Measurements from ENCODE around the gene MCRS1. TPM values are rescaled to one million over a fixed set of nuclear protein-coding genes. Genes with fewer than 3 reads are reported as not detected.

Gene MCRS1
- total and polyA plus RNA-seq, 10 of the 15 experiments (the other 5 are each of a cell fraction or from before 2014, with no cell fraction given) = 34.3 to 82.8 (median 57.6) TPM

DNA sequence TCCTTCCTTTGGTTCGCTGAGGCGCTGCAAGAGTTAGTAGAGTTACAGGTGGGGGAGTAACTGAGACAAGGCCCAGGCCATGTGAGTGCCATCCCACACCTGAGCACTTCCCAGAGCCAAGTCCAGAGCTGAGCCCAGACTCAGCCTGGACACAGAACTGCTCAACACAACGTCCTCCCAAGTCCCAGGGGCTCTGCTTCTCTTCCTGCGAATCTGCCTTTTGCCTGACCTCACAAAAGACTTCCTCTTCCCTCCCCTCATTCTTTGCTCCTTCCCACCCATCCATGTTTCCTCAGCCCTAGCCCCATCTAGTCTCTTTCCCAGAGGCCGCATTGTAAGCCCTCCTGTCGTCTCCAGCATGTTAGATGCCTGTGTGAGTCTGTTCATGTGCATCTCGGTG, 16.6 kb upstream of the MCRS1 start:
- Histone ChIP-seq H3K27me3 (replicated peaks in 1 of 2; ENCODE audit: control insufficient read depth in 2 of 2, insufficient read depth in 2 of 2, low read length in 1 of 2) (no peaks in the 10 kb centered on the region), H3K36me3 (ENCODE audit: control insufficient read depth in 2 of 2, insufficient read depth in 2 of 2, low read length in 1 of 2) (peaks cover 0 to 3% of the 10 kb centered on the region in 2 experiments; a peak in 3 of 4 replicates), H4K20me1 (ENCODE audit: control insufficient read depth, insufficient read depth) (no peaks in the 10 kb centered on the region), H3K9me3 (replicated peaks; ENCODE audit: control insufficient read depth, insufficient read depth, low read length) (no peaks in the 10 kb centered on the region), H3K4me1 (ENCODE audit: control insufficient read depth, insufficient read depth, low read length) (peaks cover 17% of the 10 kb centered on the region), H3K9ac (ENCODE audit: control insufficient read depth, insufficient read depth, low read length) (no peak overlapping the region), H3K4me3 (no peak overlapping the region), H3K79me2 (ENCODE audit: control insufficient read depth, insufficient read depth, low read length) (no peaks in the 10 kb centered on the region), H3K4me2 (ENCODE audit: control insufficient read depth, insufficient read depth) (no peak overlapping the region), H2AFZ (ENCODE audit: control insufficient read depth, low read depth, low read length) (no peak overlapping the region), H3K27ac (ENCODE audit: control insufficient read depth, insufficient read depth) (no peak overlapping the region)
- BruUV-seq (replicated peaks) = no TSS peak
- CTCF ChIA-PET = interaction anchor here (0.6 to 8.7 kb wide), 4 partner anchors 17 to 225 kb away, joined by 3 to 145 read pairs (median 26); partner anchors contain the start of gene PRPF40B
- RAD21 ChIA-PET (ENCODE audit: unreplicated experiment) = interaction anchor here (1.1 kb wide), 1 partner anchor 38 kb away, joined by 5 read pairs; the partner anchor contains the start of gene PRPF40B
- ATAC-seq (no peak), FAIRE-seq (no peak), DNase-seq (ENCODE audit: low read depth, low spot score) (no peak)
- POLR2A ChIA-PET = no interaction called here
- TF ChIP-seq, protein P1, sequence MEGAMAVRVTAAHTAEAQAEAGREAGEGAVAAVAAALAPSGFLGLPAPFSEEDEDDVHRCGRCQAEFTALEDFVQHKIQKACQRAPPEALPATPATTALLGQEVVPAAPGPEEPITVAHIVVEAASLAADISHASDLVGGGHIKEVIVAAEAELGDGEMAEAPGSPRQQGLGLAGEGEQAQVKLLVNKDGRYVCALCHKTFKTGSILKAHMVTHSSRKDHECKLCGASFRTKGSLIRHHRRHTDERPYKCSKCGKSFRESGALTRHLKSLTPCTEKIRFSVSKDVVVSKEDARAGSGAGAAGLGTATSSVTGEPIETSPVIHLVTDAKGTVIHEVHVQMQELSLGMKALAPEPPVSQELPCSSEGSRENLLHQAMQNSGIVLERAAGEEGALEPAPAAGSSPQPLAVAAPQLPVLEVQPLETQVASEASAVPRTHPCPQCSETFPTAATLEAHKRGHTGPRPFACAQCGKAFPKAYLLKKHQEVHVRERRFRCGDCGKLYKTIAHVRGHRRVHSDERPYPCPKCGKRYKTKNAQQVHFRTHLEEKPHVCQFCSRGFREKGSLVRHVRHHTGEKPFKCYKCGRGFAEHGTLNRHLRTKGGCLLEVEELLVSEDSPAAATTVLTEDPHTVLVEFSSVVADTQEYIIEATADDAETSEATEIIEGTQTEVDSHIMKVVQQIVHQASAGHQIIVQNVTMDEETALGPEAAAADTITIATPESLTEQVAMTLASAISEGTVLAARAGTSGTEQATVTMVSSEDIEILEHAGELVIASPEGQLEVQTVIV (IDR thresholded peaks at IDR 0.05; ENCODE audit: borderline replicate concordance, partially characterized antibody) = no peak
- TF ChIP-seq PML (IDR thresholded peaks at IDR 0.05; ENCODE audit: low read length) (no peak), POLR2AphosphoS5 (IDR thresholded peaks at IDR 0.05; ENCODE audit: low read length) (no peak), GATAD2B (conservative IDR thresholded peaks at IDR 0.05; ENCODE audit: low read depth) (no peak), SMARCA5 (IDR thresholded peaks at IDR 0.05) (no peak), NBN (IDR thresholded peaks at IDR 0.05) (no peak), RCOR1 (conservative IDR thresholded peaks at IDR 0.05; ENCODE audit: low read depth, low read length) (no peak), CBX5 (IDR thresholded peaks at IDR 0.05; ENCODE audit: low read depth) (no peak)
- TF ChIP-seq, protein P2, sequence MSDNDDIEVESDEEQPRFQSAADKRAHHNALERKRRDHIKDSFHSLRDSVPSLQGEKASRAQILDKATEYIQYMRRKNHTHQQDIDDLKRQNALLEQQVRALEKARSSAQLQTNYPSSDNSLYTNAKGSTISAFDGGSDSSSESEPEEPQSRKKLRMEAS (IDR thresholded peaks at IDR 0.05; ENCODE audit: low read depth, low read length) = no peak
- TF ChIP-seq, protein P3, sequence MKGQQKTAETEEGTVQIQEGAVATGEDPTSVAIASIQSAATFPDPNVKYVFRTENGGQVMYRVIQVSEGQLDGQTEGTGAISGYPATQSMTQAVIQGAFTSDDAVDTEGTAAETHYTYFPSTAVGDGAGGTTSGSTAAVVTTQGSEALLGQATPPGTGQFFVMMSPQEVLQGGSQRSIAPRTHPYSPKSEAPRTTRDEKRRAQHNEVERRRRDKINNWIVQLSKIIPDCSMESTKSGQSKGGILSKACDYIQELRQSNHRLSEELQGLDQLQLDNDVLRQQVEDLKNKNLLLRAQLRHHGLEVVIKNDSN (IDR thresholded peaks at IDR 0.05; ENCODE audit: borderline replicate concordance, extremely low read length, insufficient read depth, low read depth, low read length) = no peak
- 89% methylated on average over 7 of the region's 7 CpGs for whole genome bisulfite sequencing (ENCODE audit: insufficient coverage, insufficient replicate concordance, low lambda C conversion rate, missing lambda C conversion rate)
- SMC1A ChIA-PET (ENCODE audit: uncharacterized antibody, unreplicated experiment) = interaction anchor here (0.9 kb wide), 1 partner anchor 33 kb away, joined by 3 read pairs; no protein-coding TSS in a partner anchor
- in situ Hi-C loops (cut with MboI) (no loop called here), intact Hi-C loops (cut with micrococcal nuclease; ENCODE audit: unreplicated experiment) (no loop called here)

Data from GM12878 (cell line).